AG04450 (cell line): ENCODE results near the gene ADGRG7. TPM values are rescaled to one million over a fixed set of nuclear protein-coding genes. Genes with fewer than 3 reads are reported as not detected.

Source experiments
- CTCF ChIA-PET: fragments of 300-600, 350-600 bp; formaldehyde crosslinking; extraction: SDS; loops from one replicate; lab custom pipeline; 2022; ENCODE audit warnings: antibody characterized with exemption, inconsistent platforms; lab: Charles Lee
- POLR2A ChIA-PET: fragments of 350-600 bp; formaldehyde crosslinking; extraction: SDS; loops from one replicate; lab custom pipeline; 2021; ENCODE audit warnings: antibody characterized with exemption, inconsistent platforms; lab: Yijun Ruan, JAX
- DNase-seq: peaks from one replicate; pipeline ENCODE4 v3.0.0-alpha.2; 2011; ENCODE audit warnings: low read depth, low spot score
- H3K27ac ChIP-seq: one replicate; pipeline ENCODE4 v1.5.1; 2012; ENCODE audit warnings: low read depth, low read length, control low read depth
- H3K27me3 ChIP-seq: one replicate; pipeline ENCODE4 v1.6.0; 2012; ENCODE audit warnings: low read length; ENCODE audit not compliant: control insufficient read depth, insufficient read depth
- H3K4me3 ChIP-seq: 2 replicates; pipeline ENCODE4 v1.5.1; 2011; ENCODE audit warnings: mild to moderate bottlenecking, low read depth, low read length, control low read depth
- H3K9me3 ChIP-seq: 2 replicates; pipeline ENCODE4 v1.5.1; 2012; ENCODE audit warnings: low read length; ENCODE audit not compliant: control insufficient read depth, insufficient read depth
- CTCF ChIP-seq: IDR thresholded peaks from 2 replicates; pipeline ENCODE4 v1.5.1; 2011; ENCODE audit warnings: low read depth, low read length, control low read depth, inconsistent platforms
- polyA plus RNA-seq: library from polyadenylated mRNA; depleted of rRNA; stranded (reverse); fragments of >200 nt; gene quantifications from 2 replicates; pipeline ENCODE4 v1.2.3, GENCODE V29; 2011

Gene ADGRG7
- polyA plus RNA-seq, 1 experiment = not detected

- Histone ChIP-seq H3K27me3 (peaks cover 2% of the 10 kb centered on the region), H3K9me3 (no peaks in the 10 kb centered on the region), H3K4me3 (no peak overlapping the region), H3K27ac (peak overlapping the region; percentile 21)
- CTCF ChIA-PET = interaction anchor here (0.5 to 3.1 kb wide), 15 partner anchors 10 to 793 kb away, joined by 3 to 23 read pairs (median 5); no protein-coding TSS in a partner anchor
- POLR2A ChIA-PET = no interaction called here
- peak; percentile 68 for TF ChIP-seq CTCF
- DNase-seq = no peak
Measured at GRCh38 chr3:100603469-100603868, 5.9 kb upstream of the ADGRG7 start.

GRCh38 chr3:100605358-100605757 lies 4.0 kb upstream of the ADGRG7 start:
- ChIA-PET CTCF (no interaction called here), POLR2A (no interaction called here)
- H3K27ac ChIP-seq = no peak overlapping the region
- peaks cover 7% of the 10 kb centered on the region for H3K27me3 ChIP-seq
- H3K9me3 ChIP-seq = no peaks in the 10 kb centered on the region
- no peak for DNase-seq
- H3K4me3 ChIP-seq = no peak overlapping the region
- no peak for TF ChIP-seq CTCF

- H3K27me3 ChIP-seq = peaks cover 5% of the 10 kb centered on the region
- POLR2A ChIA-PET = no interaction called here
- no peak overlapping the region for H3K27ac ChIP-seq
- no peak for DNase-seq
- H3K9me3 ChIP-seq = no peaks in the 10 kb centered on the region
- CTCF ChIA-PET = no interaction called here
- H3K4me3 ChIP-seq = no peak overlapping the region
- no peak for TF ChIP-seq CTCF
Measured at GRCh38 chr3:100606894-100607512, 2.4 kb upstream of the ADGRG7 start.

GRCh38 chr3:100609963-100610362 lies 562 bp downstream of the ADGRG7 start:
- Histone ChIP-seq H3K4me3 (no peak overlapping the region), H3K27me3 (peaks cover 5% of the 10 kb centered on the region), H3K27ac (no peak overlapping the region), H3K9me3 (no peaks in the 10 kb centered on the region)
- CTCF ChIA-PET = interaction anchor here (1.5 kb wide), 1 partner anchor 147 kb away, joined by 4 read pairs; no protein-coding TSS in a partner anchor
- POLR2A ChIA-PET = no interaction called here
- TF ChIP-seq CTCF = no peak
- no peak for DNase-seq

- no peak for DNase-seq
- ChIA-PET POLR2A (no interaction called here), CTCF (no interaction called here)
- H3K4me3 ChIP-seq = no peak overlapping the region
- H3K27me3 ChIP-seq = peaks cover 5% of the 10 kb centered on the region
- TF ChIP-seq CTCF = no peak
- no peaks in the 10 kb centered on the region for H3K9me3 ChIP-seq
- H3K27ac ChIP-seq = no peak overlapping the region
Measured at GRCh38 chr3:100611221-100611620, 1.8 kb downstream of the ADGRG7 start.
